DMS153 treated with DMSO at 0.1 percent for 48 hours (cell line): ENCODE data around the gene ESR2.
"Not testable (repeated sequence)": the region's sequence is repeated elsewhere in the genome, so short reads cannot be mapped to it uniquely, and the experiment has no call there.

Experiments
- DNase-seq: peaks from one replicate; lab custom pipeline; 2025; ENCODE audit not compliant: unreplicated experiment; lab: John Stamatoyannopoulos, UW

Gene ESR2

GRCh38 chr14:64225151-64225757 is 68.9 kb downstream of the ESR2 start:
- DNase-seq = no peak

DNA sequence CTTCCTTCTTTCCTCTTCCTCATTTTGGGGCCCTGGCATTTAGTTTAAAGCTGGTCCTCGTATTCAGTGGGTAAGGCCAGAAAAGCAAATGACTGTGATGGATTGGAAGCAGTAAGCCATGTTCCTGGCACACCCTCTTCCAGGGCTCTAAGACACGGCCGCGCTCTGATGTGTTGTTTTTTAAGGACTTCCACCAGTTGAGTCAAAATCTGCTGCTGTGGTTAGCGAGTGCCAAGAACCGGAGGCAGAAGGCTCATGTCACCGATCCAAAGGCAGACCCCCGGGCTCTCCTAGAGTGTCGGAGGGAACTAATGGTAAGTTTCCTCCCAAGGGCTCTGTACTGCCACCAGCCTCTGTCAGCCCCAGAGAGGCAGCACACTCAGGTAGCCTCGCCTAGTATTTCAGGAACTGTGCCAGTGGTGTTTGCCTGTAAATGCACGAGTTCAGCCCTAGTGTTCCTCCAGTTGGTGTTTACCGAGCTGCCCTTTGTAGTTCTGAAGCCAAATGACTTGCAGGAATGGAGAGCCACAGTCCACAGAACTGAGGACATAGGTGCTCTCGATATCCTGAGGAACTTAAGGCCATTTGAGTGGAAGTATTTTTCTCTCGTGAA is 72.7 kb downstream of the ESR2 start:
- no peak for DNase-seq

GRCh38 chr14:64220466-64220865 is 73.7 kb downstream of the ESR2 start:
- DNase-seq = no peak

DNA sequence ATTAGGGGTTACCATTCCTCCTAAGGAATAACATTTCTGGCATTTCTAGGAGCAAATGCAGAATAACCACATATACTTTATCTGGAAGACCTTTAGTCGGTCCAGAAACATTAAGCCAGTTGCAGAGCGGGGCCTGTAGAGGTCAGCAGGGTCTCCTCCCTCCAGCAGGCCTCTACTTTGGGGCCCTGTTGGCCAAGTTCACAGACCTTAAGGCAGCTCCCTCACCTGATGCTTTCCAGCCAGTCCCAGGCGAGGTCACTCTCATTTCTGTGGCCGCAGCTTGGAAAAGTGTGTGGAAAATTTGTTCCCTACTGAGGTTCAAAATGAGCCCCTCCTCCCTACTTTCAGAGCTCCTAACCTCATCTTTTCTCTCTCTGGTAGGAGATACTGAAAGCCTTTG is 74.1 kb downstream of the ESR2 start:
- no peak for DNase-seq

DNA sequence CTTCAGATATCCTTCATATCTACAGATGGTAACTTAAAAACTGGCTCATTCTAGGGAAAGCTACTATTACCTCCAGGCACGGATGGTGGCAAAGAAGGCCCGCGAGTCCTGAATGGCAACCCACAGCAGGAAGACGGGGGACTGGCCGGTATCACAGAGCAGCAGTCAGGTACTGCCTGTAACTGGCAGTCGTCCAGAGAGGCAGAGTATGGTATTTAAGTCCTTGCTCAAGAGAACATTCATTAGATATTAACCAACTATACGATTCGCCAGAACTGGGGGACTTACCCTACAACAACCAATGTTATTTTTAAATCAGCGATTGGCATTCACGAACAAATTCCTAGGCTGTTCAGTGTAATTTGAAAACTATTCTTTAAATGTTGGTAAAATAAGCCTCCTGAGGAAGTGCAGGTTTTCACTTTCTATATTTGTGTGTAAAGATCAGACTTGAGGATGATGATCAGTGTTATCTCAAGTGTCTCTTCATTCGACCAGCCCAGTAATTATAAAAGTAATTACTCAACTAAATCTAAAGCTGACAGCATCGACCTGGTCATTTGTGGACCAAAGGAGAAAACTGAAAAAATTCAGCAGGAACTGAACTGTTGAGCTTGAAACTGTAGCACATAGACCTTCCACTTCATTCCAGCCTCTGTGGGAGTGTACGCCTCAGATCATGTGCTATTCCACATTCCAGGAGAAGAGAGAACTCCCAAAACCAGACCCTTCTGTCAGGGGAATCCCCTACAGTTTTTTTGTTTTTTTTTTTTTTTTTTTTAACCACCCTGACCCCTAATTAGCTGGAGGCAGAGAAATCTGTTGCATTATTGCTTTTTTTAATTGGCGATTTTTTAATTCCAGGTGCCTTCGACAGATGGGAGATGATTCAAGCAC is 75.6 kb downstream of the ESR2 start:
- no peak for DNase-seq

GRCh38 chr14:64217834-64218233 is 76.3 kb downstream of the ESR2 start:
- DNase-seq = no peak

- no peak for DNase-seq
Measured at GRCh38 chr14:64217308-64217707, 76.9 kb downstream of the ESR2 start.

DNA sequence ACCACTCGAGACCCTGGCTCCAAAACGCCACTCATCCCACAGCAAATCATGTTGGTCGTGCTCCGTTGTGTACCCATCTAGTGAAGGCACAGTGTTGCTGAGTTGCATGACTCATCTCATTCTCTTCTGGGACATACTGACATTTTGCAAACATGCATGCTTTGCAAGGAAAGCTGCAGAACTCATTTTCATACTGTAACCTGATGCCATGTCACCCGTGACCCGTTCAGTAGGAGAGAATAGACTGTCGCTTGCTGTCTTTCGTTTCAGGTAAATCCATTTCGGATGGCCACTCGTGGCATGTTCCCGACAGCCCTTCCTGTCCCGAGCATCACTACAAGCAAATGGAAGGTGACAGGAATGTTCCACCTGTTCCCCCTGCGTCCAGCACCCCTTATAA is 78.2 kb downstream of the ESR2 start:
- no peak for DNase-seq

DNA sequence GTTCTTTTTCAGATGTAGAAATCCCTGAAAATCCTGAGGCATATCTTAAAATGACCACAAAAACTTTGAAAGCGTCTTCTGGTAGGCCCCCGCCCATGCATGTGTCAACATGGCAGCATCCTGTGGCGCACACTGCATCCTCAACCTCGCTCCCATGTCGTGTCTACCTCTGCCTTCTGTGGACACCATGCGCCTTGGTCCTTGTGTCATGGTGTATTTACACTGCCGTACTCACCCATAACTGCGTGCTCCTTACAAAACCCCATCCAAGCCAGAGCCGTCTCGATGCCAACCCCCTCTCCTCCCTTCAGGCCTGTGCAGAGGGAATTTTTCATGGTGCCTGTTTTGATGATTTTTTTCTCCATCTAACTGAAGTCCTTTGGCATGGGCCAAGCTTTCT is 78.9 kb downstream of the ESR2 start:
- DNase-seq = no peak

GRCh38 chr14:64213853-64214570 is 80.2 kb downstream of the ESR2 start:
- no peak for DNase-seq

DNA sequence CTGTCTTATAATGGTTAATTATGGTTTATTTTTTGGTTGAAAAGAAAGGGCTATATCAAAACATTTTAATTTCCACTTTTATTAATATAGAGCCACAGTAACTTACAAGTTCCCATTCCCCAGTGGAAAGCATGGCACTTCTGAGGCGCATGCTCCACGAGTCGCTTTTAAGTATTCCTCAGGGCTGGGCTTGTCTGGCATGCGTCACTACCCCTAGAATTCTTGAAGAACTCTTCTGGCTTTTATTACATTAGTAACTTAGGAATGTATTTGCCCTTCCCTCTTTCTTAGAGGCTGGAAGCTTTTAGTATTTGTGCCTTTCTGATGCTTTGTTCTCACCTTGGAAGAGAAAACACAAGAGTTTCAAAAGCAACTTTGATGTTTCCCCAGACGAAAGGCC is 81.1 kb downstream of the ESR2 start:
- no peak for DNase-seq

- no peak for DNase-seq
Measured at GRCh38 chr14:64212666-64213065, 81.5 kb downstream of the ESR2 start.

DNA sequence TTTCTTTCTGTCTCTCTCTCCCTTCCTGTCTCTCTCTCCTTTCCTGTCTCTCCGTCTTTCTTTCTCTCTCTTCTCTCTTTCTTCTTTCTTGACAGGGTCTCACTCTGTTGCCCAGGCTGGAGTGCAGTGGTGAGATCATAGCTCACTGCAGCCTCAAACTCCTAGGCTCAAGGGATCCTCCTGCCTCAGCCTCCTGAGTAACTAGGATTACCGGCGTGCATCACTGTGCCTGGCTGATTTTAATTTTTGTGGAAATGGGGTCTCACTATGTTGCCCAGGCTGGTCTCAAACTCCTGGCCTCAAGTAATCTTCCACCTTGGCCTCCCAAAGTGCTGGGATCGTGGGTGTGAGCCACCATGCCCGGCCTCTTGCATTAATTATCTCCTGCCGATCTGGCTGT is 83.3 kb downstream of the ESR2 start:
- not testable (repeated sequence) for DNase-seq

GRCh38 chr14:64210216-64210615 is 84.0 kb downstream of the ESR2 start:
- DNase-seq = no peak

- no peak for DNase-seq
Measured at GRCh38 chr14:64209444-64210131, 84.6 kb downstream of the ESR2 start.

DNA sequence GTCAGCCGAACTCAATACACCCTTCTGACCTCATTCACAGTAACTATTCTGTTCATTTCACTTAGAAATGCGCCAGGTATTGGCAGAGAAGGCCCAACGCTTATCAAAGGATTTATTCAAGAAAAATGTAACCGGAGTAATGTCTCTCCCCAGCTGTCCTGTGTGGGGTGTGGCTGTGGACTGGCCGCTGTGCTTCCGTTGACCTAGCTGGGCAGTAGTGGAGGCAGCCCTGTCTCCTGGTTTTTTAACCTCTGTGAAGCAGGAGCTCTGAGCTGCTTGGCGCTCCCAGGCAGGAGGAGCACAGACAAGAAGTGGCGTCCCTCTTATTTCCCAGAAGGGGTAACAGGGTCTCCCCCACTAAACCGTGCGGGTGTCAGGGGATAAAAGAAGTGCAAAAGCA is 85.2 kb downstream of the ESR2 start:
- no peak for DNase-seq

DNA sequence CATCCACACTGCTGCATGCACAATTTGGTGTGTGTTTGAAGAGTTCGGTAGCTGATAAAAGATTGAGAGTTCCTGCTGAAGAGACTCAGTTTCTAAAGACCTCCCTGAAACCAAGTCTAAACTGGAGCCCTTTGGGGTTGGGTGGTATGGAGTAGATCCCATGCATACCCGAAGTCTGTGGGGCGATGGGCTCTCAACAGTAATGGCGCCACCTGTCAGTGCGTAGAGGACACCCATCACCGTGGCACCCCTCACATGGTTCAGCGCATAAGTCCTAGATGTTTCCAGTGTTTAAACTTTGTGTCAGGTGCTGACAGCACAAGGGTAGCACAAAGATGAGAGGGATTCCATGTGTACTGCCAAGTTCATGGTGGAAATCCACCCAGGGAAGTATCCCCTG is 85.9 kb downstream of the ESR2 start:
- DNase-seq = no peak

- no peak for DNase-seq
Measured at GRCh38 chr14:64203366-64204006, 90.7 kb downstream of the ESR2 start.

GRCh38 chr14:64202716-64203115 is 91.5 kb downstream of the ESR2 start:
- no peak for DNase-seq

GRCh38 chr14:64201921-64202545 is 92.1 kb downstream of the ESR2 start:
- no peak for DNase-seq
